GM12875 (cell line): ENCODE data around the gene KLB.

ENCODE experiments used
- H3K4me3 ChIP-seq: one replicate; pipeline ENCODE4 v1.5.1; 2011; ENCODE audit warnings: low read depth, low read length, control low read depth
- TF ChIP-seq, protein P1 (sequence below): IDR thresholded peaks from 2 replicates; pipeline ENCODE4 v1.5.1; 2011; ENCODE audit warnings: low read depth, mild to moderate bottlenecking, control low read depth, inconsistent platforms, low read length, moderate library complexity, borderline replicate concordance; ENCODE audit not compliant: insufficient read depth

Gene KLB

DNA sequence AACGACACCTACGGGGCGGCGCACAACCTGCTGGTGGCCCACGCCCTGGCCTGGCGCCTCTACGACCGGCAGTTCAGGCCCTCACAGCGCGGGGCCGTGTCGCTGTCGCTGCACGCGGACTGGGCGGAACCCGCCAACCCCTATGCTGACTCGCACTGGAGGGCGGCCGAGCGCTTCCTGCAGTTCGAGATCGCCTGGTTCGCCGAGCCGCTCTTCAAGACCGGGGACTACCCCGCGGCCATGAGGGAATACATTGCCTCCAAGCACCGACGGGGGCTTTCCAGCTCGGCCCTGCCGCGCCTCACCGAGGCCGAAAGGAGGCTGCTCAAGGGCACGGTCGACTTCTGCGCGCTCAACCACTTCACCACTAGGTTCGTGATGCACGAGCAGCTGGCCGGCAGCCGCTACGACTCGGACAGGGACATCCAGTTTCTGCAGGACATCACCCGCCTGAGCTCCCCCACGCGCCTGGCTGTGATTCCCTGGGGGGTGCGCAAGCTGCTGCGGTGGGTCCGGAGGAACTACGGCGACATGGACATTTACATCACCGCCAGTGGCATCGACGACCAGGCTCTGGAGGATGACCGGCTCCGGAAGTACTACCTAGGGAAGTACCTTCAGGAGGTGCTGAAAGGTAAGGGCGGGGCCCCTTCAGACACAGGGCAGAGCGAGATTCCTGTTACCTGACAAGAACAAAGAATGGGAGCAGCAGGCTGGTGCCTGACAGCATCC lies 40.3 kb downstream of the KLB start:
- H3K4me3 ChIP-seq: no peak overlapping the region
- TF ChIP-seq, protein P1, sequence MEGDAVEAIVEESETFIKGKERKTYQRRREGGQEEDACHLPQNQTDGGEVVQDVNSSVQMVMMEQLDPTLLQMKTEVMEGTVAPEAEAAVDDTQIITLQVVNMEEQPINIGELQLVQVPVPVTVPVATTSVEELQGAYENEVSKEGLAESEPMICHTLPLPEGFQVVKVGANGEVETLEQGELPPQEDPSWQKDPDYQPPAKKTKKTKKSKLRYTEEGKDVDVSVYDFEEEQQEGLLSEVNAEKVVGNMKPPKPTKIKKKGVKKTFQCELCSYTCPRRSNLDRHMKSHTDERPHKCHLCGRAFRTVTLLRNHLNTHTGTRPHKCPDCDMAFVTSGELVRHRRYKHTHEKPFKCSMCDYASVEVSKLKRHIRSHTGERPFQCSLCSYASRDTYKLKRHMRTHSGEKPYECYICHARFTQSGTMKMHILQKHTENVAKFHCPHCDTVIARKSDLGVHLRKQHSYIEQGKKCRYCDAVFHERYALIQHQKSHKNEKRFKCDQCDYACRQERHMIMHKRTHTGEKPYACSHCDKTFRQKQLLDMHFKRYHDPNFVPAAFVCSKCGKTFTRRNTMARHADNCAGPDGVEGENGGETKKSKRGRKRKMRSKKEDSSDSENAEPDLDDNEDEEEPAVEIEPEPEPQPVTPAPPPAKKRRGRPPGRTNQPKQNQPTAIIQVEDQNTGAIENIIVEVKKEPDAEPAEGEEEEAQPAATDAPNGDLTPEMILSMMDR: peak; percentile 39; the same call in 1 of the 2 replicates

- no peak overlapping the region for H3K4me3 ChIP-seq
- TF ChIP-seq, protein P1: no peak
These were observed 43.9 kb downstream of the KLB start for GRCh38 chr4:39450618-39451017.

DNA sequence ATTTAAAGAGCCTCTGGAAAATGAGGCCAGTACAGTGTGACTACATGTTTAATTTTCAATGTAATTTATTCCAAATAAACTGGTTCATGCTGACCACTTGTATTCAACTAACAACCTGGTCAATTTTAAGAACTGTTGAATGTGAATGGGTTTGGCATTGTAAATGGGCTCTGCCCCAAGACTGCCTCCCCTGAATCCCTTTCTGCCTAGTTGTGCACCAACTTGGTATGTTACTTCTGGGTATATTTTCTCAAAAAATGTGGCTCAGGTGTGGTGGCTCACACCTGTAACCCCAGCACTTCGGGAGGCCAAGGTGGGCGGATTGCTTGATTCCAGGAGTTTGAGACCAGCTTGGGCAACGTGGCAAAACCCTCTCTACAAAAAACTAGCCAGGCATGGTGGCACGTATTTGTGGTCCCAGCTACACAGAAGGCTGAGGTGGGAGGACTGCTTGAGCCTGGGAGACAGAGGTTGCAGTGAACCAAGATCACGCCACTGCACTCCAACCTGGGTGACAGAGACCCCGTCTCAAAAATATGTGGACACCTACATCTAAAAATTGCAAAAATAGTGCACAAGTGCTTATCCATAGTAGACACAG lies 44.8 kb downstream of the KLB start:
- TF ChIP-seq, protein P1: no peak
- H3K4me3 ChIP-seq: no peak overlapping the region

- no peak overlapping the region for H3K4me3 ChIP-seq
- TF ChIP-seq, protein P1: no peak
These were observed 45.6 kb downstream of the KLB start for GRCh38 chr4:39452153-39452859.

DNA sequence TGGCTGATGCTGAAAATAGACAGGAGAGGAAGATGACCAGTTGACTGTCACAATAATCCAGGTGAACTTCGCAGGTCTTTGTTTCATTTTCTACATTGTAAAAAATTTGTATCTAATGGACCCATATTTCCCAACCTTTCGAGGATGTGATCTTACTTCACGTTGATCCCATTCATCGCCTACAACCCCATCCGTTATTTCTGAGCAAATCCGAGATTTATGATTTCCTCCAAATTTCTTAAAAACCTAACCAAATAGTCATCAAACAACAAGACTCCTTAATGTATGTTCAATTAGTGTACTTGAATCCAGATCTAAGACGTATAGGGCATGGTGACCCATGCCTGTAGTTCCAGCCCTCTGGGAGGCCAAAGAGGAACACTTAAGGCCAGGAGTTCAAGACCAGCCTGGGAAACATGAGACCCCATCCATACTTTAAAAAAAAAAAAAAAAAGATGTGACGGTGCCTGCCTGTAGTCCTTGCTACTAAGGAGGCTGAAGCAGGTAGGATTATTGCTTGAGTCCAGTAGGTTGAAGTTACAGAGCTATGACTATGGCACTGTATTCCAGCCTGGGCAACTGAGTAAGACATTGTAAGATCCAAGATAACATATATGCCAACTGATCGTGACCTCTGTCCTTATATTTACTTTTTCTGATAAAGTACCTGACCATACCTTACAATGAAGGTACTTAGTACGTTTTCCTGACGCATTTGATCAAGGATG lies 46.3 kb downstream of the KLB start:
- no peak overlapping the region for H3K4me3 ChIP-seq
- TF ChIP-seq, protein P1: no peak

DNA sequence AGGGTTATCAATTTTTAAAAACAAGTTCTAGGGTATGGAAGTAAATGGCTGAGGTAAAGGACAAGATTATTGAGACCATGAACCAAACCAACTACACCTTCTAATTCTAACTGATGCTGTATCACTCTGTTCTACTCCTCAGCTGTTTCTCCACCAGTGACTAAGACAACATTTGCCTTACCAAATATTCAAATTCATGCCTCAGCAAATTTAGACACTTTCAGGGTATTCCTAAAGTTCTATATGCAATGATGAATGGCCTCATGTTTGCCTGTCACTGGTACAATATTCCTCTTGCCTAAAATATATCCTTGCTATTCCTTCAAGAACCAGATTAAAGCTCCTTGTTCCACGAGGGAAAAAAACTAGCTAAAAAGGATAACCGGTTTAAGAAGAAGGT lies 47.0 kb downstream of the KLB start:
- H3K4me3 ChIP-seq: no peak overlapping the region

More for the DNA sequence above, 47.0 kb downstream of the KLB start:
- TF ChIP-seq, protein P1: no peak
